ENCODE data around the gene GRPEL1. TPM values are rescaled to one million over a fixed set of nuclear protein-coding genes. Genes with fewer than 3 reads are reported as not detected.

GRPEL1 gene
- total RNA-seq, result 10 to 100 TPM; 17.0 to 34.2 (median 27.5) TPM

GRCh38 chr4:7067452-7068278, at the start of gene GRPEL1:
Gene GRPEL1, minus strand, starts transcription at chr4:7068064. Its CDS starts 32 bp downstream, at chr4:7068032.
- WGBS, result 0% methylated on average over 9 of the region's 81 CpGs
- H3K27me3 ChIP-seq, result no peaks in the 10 kb centered on the region
- H3K36me3 ChIP-seq, result peaks cover 7 to 26% (median 19%) of the 10 kb centered on the region in 4 donors
- peak; percentile 100 for DNase-seq (ENCODE audit: extremely low spot score)
- H3K9me3 ChIP-seq, result no peaks in the 10 kb centered on the region
- peak within 1 kb of the TSS; percentile 78 to 92 (median 85) for H3K4me3 ChIP-seq
- H3K27ac ChIP-seq (replicated peaks in 1 of 4), result peak within 1 kb of the TSS; percentile 90 to 95 (median 92)
- H3K4me1 ChIP-seq, result peaks cover 17 to 49% (median 43%) of the 10 kb centered on the region in 4 donors
- intact Hi-C loops (cut with DNase I), result loop anchor here (2.0 to 5.0 kb wide), 2 partner anchors 80 to 159 kb away; partner anchors contain the start of gene TBC1D14
- TF ChIP-seq POLR2AphosphoS5 (IDR thresholded peaks at IDR 0.05), result peak; percentile 99 to 100
- peak; percentile 97 for TF ChIP-seq POLR2A (IDR thresholded peaks at IDR 0.05; ENCODE audit: low read depth)
- TF ChIP-seq, protein P1, sequence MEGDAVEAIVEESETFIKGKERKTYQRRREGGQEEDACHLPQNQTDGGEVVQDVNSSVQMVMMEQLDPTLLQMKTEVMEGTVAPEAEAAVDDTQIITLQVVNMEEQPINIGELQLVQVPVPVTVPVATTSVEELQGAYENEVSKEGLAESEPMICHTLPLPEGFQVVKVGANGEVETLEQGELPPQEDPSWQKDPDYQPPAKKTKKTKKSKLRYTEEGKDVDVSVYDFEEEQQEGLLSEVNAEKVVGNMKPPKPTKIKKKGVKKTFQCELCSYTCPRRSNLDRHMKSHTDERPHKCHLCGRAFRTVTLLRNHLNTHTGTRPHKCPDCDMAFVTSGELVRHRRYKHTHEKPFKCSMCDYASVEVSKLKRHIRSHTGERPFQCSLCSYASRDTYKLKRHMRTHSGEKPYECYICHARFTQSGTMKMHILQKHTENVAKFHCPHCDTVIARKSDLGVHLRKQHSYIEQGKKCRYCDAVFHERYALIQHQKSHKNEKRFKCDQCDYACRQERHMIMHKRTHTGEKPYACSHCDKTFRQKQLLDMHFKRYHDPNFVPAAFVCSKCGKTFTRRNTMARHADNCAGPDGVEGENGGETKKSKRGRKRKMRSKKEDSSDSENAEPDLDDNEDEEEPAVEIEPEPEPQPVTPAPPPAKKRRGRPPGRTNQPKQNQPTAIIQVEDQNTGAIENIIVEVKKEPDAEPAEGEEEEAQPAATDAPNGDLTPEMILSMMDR (IDR thresholded peaks at IDR 0.05), result peak in 1 of 3 experiments; percentile 4
- no peak for TF ChIP-seq EP300 (IDR thresholded peaks at IDR 0.05)

- intact Hi-C loops (cut with DNase I), result no loop called here
- WGBS, result 52% methylated on average over 4 of the region's 6 CpGs
These were observed 48.8 kb upstream of the GRPEL1 start for GRCh38 chr4:7116705-7117104.

GRCh38 chr4:7115557-7116340, 47.9 kb upstream of the GRPEL1 start:
- 91% methylated on average over 14 of the region's 22 CpGs for WGBS
- H3K27me3 ChIP-seq, result no peaks in the 10 kb centered on the region
- no peaks in the 10 kb centered on the region for H3K9me3 ChIP-seq
- no peaks in the 10 kb centered on the region for H3K4me1 ChIP-seq
- TF ChIP-seq EP300 (IDR thresholded peaks at IDR 0.05) (no peak), POLR2AphosphoS5 (IDR thresholded peaks at IDR 0.05) (no peak), POLR2A (IDR thresholded peaks at IDR 0.05; ENCODE audit: low read depth) (no peak)
- TF ChIP-seq, protein P1 (IDR thresholded peaks at IDR 0.05), result no peak
- no peak for DNase-seq (ENCODE audit: extremely low spot score)
- intact Hi-C loops (cut with DNase I), result no loop called here
- H3K4me3 ChIP-seq, result no peak overlapping the region
- H3K27ac ChIP-seq (replicated peaks in 1 of 4), result no peak overlapping the region
- H3K36me3 ChIP-seq, result no peaks in the 10 kb centered on the region

More at GRCh38 chr4:7116705-7117104, 48.8 kb upstream of the GRPEL1 start:
- Histone ChIP-seq H3K4me1 (no peaks in the 10 kb centered on the region), H3K4me3 (no peak overlapping the region), H3K9me3 (no peaks in the 10 kb centered on the region), H3K27ac (replicated peaks in 1 of 4) (no peak overlapping the region), H3K27me3 (no peaks in the 10 kb centered on the region), H3K36me3 (no peaks in the 10 kb centered on the region)
- TF ChIP-seq EP300 (IDR thresholded peaks at IDR 0.05) (no peak), POLR2A (IDR thresholded peaks at IDR 0.05; ENCODE audit: low read depth) (no peak), POLR2AphosphoS5 (IDR thresholded peaks at IDR 0.05) (no peak)
- TF ChIP-seq, protein P1 (IDR thresholded peaks at IDR 0.05), result no peak
- no peak for DNase-seq (ENCODE audit: extremely low spot score)

- intact Hi-C loops (cut with DNase I), result no loop called here
- Histone ChIP-seq H3K36me3 (no peaks in the 10 kb centered on the region), H3K27ac (replicated peaks in 1 of 4) (no peak overlapping the region), H3K4me3 (no peak overlapping the region), H3K27me3 (no peaks in the 10 kb centered on the region), H3K4me1 (no peaks in the 10 kb centered on the region), H3K9me3 (no peaks in the 10 kb centered on the region)
- WGBS, result 92% methylated on average over 9 of the region's 9 CpGs
- TF ChIP-seq POLR2A (IDR thresholded peaks at IDR 0.05; ENCODE audit: low read depth) (no peak), EP300 (IDR thresholded peaks at IDR 0.05) (no peak), POLR2AphosphoS5 (IDR thresholded peaks at IDR 0.05) (no peak)
- TF ChIP-seq, protein P1 (IDR thresholded peaks at IDR 0.05), result no peak
- DNase-seq (ENCODE audit: extremely low spot score), result no peak
These were observed 44.8 kb upstream of the GRPEL1 start for GRCh38 chr4:7112656-7113055.
